Esophagus muscularis mucosa (tissue), 4 donors: ENCODE results near the gene BCL7A. TPM values are rescaled to one million over a fixed set of nuclear protein-coding genes. Genes with fewer than 3 reads are reported as not detected.
A peak's percentile ranks its signal among the peaks of the same experiment; 100 is the strongest.

Experiments used
- DNase-seq: peaks from one replicate; pipeline ENCODE4 v3.0.0-alpha.2; 2017; ENCODE audit errors: extremely low spot score
- H3K27ac ChIP-seq, 4 donors: fragments of 200-600 bp; sonication (generic); replicated peaks in 1 of 4; 1 replicate in 3 of 4; 2 replicates in 1 of 4; pipeline ENCODE4 v1.5.1; 2016 to 2019; ENCODE audit warnings: mild to moderate bottlenecking in 1 of 4
- H3K27me3 ChIP-seq, 4 donors: fragments of 200-600 bp; sonication (generic); one replicate each; pipeline versions ENCODE4 v1.5.1 to v1.6.0; 2016 to 2019
- H3K36me3 ChIP-seq, 4 donors: fragments of 200-600 bp; sonication (generic); one replicate each; pipeline ENCODE4 v1.5.1; 2016 to 2019
- H3K4me1 ChIP-seq, 4 donors: fragments of 200-600 bp; sonication (generic); one replicate each; pipeline ENCODE4 v1.5.1; 2016 to 2019
- H3K4me3 ChIP-seq, 4 donors: fragments of 200-600 bp; sonication (generic); 1 replicate in 2 of 4; 2 replicates in 2 of 4; pipeline ENCODE4 v1.5.1; 2016 to 2019; ENCODE audit warnings: mild to moderate bottlenecking in 4 of 4, moderate library complexity in 1 of 4
- H3K9me3 ChIP-seq, 4 donors: fragments of 200-600 bp; sonication (generic); 1 replicate in 3 of 4; 2 replicates in 1 of 4; pipeline ENCODE4 v1.5.1; 2016 to 2019
- CTCF ChIP-seq, 3 experiments: fragments of 200-600 bp in 2 of 3; fragments of 450-650 bp in 1 of 3; sonication (generic) in 2 of 3; IDR thresholded peaks; one replicate each; pipeline ENCODE4 v1.5.1; 2017 to 2019; ENCODE audit warnings: antibody characterized with exemption in 3 of 3, mild to moderate bottlenecking in 2 of 3, moderate library complexity in 1 of 3
- EP300 ChIP-seq: sonication (generic); formaldehyde crosslinking; IDR thresholded peaks from one replicate; pipeline ENCODE4 v1.6.1; 2017; ENCODE audit warnings: antibody characterized with exemption
- POLR2A ChIP-seq: fragments of 450-650 bp; IDR thresholded peaks from one replicate; pipeline ENCODE4 v1.6.1; 2017; ENCODE audit warnings: antibody characterized with exemption, moderate library complexity, mild to moderate bottlenecking, low read depth
- POLR2AphosphoS5 ChIP-seq, 2 donors: sonication (generic); formaldehyde crosslinking; IDR thresholded peaks; one replicate each; pipeline ENCODE4 v1.6.1; 2017; ENCODE audit warnings: antibody characterized with exemption in 2 of 2
- WGBS: methylation state at CpG from one replicate; pipeline ENCODE4 v1.1.5; 2018; 5-methylcytosine and 5-hydroxymethylcytosine counted together
- intact Hi-C: fragments of 100-400 bp; cut with DNase I; formaldehyde crosslinking; loops from one replicate; pipeline ENCODE4 v1.15.1; 2023
- total RNA-seq, 4 donors: library from RNA; depleted of rRNA; stranded (reverse); fragments of >200 nt; gene quantifications; one replicate each; pipeline versions ENCODE4 v1.1.0 to v1.2.1, GENCODE V29; 2016

Gene BCL7A
- total RNA-seq, 4 donors from 2014 or later: 2.9 to 10.1 (median 6.3) TPM

- H3K36me3 ChIP-seq: no peaks in the 10 kb centered on the region
- peak overlapping the region; percentile 72 to 83 (median 78) for H3K27ac ChIP-seq
- no peak for DNase-seq
- H3K27me3 ChIP-seq: no peaks in the 10 kb centered on the region
- intact Hi-C loops: no loop called here
- TF ChIP-seq POLR2A (no peak), EP300 (no peak), CTCF (IDR thresholded peaks at IDR 0.05) (no peak), POLR2AphosphoS5 (IDR thresholded peaks at IDR 0.05) (no peak)
- H3K4me1 ChIP-seq: peaks cover 19 to 30% (median 23%) of the 10 kb centered on the region in 4 donors
- H3K4me3 ChIP-seq: peak overlapping the region; percentile 67 to 81 (median 72)
- no CpG with 5 or more reads among the region's 57 CpGs for WGBS
- no peaks in the 10 kb centered on the region for H3K9me3 ChIP-seq
Observed at GRCh38 chr12:122021193-122021821, 377 bp upstream of the BCL7A start.

GRCh38 chr12:122022393-122023338, 982 bp downstream of the BCL7A start:
- no peaks in the 10 kb centered on the region for H3K36me3 ChIP-seq
- H3K27me3 ChIP-seq: no peaks in the 10 kb centered on the region
- no peaks in the 10 kb centered on the region for H3K9me3 ChIP-seq
- H3K4me1 ChIP-seq: peaks cover 19 to 30% (median 23%) of the 10 kb centered on the region in 4 donors
- WGBS: 2% methylated on average over 26 of the region's 124 CpGs
- no peak for DNase-seq
- peak overlapping the region; percentile 72 to 92 (median 88) for H3K27ac ChIP-seq
- TF ChIP-seq POLR2A: no peak
- no peak for TF ChIP-seq CTCF (IDR thresholded peaks at IDR 0.05)
- no peak for TF ChIP-seq POLR2AphosphoS5 (IDR thresholded peaks at IDR 0.05)
- TF ChIP-seq EP300: no peak
- H3K4me3 ChIP-seq: peak overlapping the region; percentile 67 to 81 (median 72)
- intact Hi-C loops: no loop called here

DNA sequence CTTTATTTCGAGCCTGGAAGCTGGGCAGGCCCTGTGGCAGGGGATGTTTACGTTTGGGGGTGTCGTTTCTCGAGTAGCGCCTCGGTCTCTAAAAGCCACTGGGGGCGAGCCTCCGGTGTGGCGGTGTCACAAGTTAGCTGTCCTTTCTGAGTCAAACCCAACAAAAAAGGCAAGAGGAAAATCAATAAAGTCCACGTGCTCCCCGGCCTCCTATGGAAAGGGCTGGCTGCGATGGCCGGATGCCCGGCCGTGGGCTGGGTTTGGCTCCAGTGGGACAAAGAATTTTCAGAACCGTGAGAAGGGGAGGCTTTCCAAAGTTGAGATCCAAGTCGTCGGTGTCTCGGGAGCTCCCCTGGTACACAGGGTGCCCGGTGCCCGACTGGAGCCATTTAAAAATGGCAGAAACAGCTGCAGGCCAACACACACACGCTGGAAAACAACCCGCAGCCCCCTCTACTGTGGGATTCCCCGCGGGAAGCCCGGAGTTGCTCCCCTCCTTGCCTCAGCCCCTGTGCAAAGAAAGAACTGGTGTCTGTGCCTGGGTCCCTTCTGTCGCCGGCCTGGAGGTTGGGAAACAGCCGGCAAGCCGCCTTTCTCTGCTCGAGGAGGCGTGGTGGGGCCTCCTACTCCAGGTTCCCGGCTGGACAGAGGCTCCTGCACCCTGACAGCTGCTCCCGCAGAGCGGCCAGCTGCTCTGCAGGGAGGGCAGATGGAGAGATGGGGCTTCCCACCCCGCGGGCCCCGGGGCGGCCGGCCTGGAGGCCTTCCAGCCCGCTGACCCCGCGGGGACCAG, 1.9 kb downstream of the BCL7A start:
- intact Hi-C loops: no loop called here
- Histone ChIP-seq H3K4me1 (peaks cover 19 to 30% (median 23%) of the 10 kb centered on the region in 4 donors), H3K27me3 (no peaks in the 10 kb centered on the region), H3K27ac (peak overlapping the region; percentile 72 to 92 (median 88)), H3K4me3 (peak overlapping the region; percentile 67 to 81 (median 72)), H3K36me3 (no peaks in the 10 kb centered on the region), H3K9me3 (no peaks in the 10 kb centered on the region)
- 2% methylated on average over 34 of the region's 43 CpGs for WGBS
- DNase-seq: peak; percentile 92
- TF ChIP-seq POLR2AphosphoS5 (IDR thresholded peaks at IDR 0.05): peak; percentile 59 to 60
- TF ChIP-seq CTCF (IDR thresholded peaks at IDR 0.05): no peak

- no peak for TF ChIP-seq POLR2AphosphoS5 (IDR thresholded peaks at IDR 0.05)
- TF ChIP-seq CTCF (IDR thresholded peaks at IDR 0.05): no peak
- TF ChIP-seq POLR2A: no peak
- TF ChIP-seq EP300: no peak
- Histone ChIP-seq H3K27ac (peak overlapping the region; percentile 72 to 92 (median 88)), H3K36me3 (no peaks in the 10 kb centered on the region), H3K4me1 (peaks cover 19 to 30% (median 23%) of the 10 kb centered on the region in 4 donors), H3K9me3 (no peaks in the 10 kb centered on the region), H3K27me3 (no peaks in the 10 kb centered on the region), H3K4me3 (peak overlapping the region; percentile 67 to 81 (median 72))
- intact Hi-C loops: no loop called here
- WGBS: 73% methylated on average over 11 of the region's 16 CpGs
- DNase-seq: no peak
Observed at GRCh38 chr12:122024132-122024785, 2.6 kb downstream of the BCL7A start.
